Right ventricle myocardium superior (tissue), 1 donor: ENCODE results near the gene KCNV2. TPM values are rescaled to one million over a fixed set of nuclear protein-coding genes. Genes with fewer than 3 reads are reported as not detected.
A peak's percentile ranks its signal among the peaks of the same experiment; 100 is the strongest.

ENCODE experiments used
- ATAC-seq: fragments of 200-7000 bp; cut with Tn5 transposase; one replicate; pipeline ENCODE4 v1.9.1; 2020; ENCODE audit warnings: mild to moderate bottlenecking; ENCODE audit not compliant: poor library complexity
- DNase-seq: peaks from one replicate; pipeline ENCODE4 v3.0.0-alpha.2; 2020
- intact Hi-C: fragments of 100-400 bp; cut with DNase I; formaldehyde crosslinking; loops from one replicate; pipeline ENCODE4 v1.11.2; 2022
- total RNA-seq: library from RNA; stranded (reverse); fragmentation: NEBNext Ultra II Directional; extraction: Animal tissue kit (Norgen Biotek cat#: 25700); gene quantifications from one replicate; pipeline ENCODE4 v1.2.1, GENCODE V29; 2021
- donor health status: DM: no; HTN: yes; CAD: no; lungs with severe emphysema.

KCNV2 gene
- total RNA-seq, 1 donor from 2014 or later: not detected

GRCh38 chr9:2711716-2712115, 5.6 kb upstream of the KCNV2 start:
- DNase-seq: no peak
- intact Hi-C loops: no loop called here
- ATAC-seq: no peak

- ATAC-seq: no peak
- intact Hi-C loops: no loop called here
- no peak for DNase-seq
These were observed 839 bp downstream of the KCNV2 start for GRCh38 chr9:2718001-2718697.

GRCh38 chr9:2718698-2719033, 1.4 kb downstream of the KCNV2 start:
- DNase-seq (no peak), ATAC-seq (no peak)
- intact Hi-C loops: no loop called here

- no peak for DNase-seq
- ATAC-seq: no peak
- intact Hi-C loops: no loop called here
These were observed 2.9 kb downstream of the KCNV2 start for GRCh38 chr9:2720179-2720654.

- no peak for DNase-seq
- no peak for ATAC-seq
- intact Hi-C loops: no loop called here
These were observed 5.4 kb downstream of the KCNV2 start for GRCh38 chr9:2722715-2723114.

- ATAC-seq: no peak
- intact Hi-C loops: no loop called here
- no peak for DNase-seq
These were observed 6.2 kb downstream of the KCNV2 start for GRCh38 chr9:2723376-2724065.

- ATAC-seq: no peak
- intact Hi-C loops: no loop called here
- DNase-seq: no peak
These were observed 7.8 kb downstream of the KCNV2 start for GRCh38 chr9:2725126-2725525.

GRCh38 chr9:2725898-2726649, 8.8 kb downstream of the KCNV2 start:
- intact Hi-C loops: no loop called here
- DNase-seq: no peak
- ATAC-seq: no peak

- DNase-seq (no peak), ATAC-seq (no peak)
- intact Hi-C loops: no loop called here
These were observed 9.5 kb downstream of the KCNV2 start for GRCh38 chr9:2726650-2727340.

- intact Hi-C loops: no loop called here
These were observed 10.1 kb downstream of the KCNV2 start for GRCh38 chr9:2727374-2727773.

GRCh38 chr9:2727966-2728613, 10.8 kb downstream of the KCNV2 start:
- intact Hi-C loops: no loop called here
- ATAC-seq: peak; percentile 88

More at GRCh38 chr9:2727374-2727773, 10.1 kb downstream of the KCNV2 start:
- ATAC-seq (no peak), DNase-seq (no peak)

GRCh38 chr9:2729003-2729402, 11.7 kb downstream of the KCNV2 start:
- DNase-seq: no peak
- no peak for ATAC-seq
- intact Hi-C loops: no loop called here

More at GRCh38 chr9:2727966-2728613, 10.8 kb downstream of the KCNV2 start:
- DNase-seq: no peak

GRCh38 chr9:2729721-2730120, 12.4 kb downstream of the KCNV2 start:
- no peak for ATAC-seq
- intact Hi-C loops: no loop called here

GRCh38 chr9:2730971-2731370, 13.7 kb downstream of the KCNV2 start:
- intact Hi-C loops: no loop called here
- DNase-seq (no peak), ATAC-seq (no peak)

More at GRCh38 chr9:2729721-2730120, 12.4 kb downstream of the KCNV2 start:
- no peak for DNase-seq

- DNase-seq: no peak
- ATAC-seq: peak; percentile 40
- intact Hi-C loops: no loop called here
These were observed 15.2 kb downstream of the KCNV2 start for GRCh38 chr9:2732492-2732891.

GRCh38 chr9:2740616-2741015, 23.3 kb downstream of the KCNV2 start:
- intact Hi-C loops: no loop called here
- no peak for ATAC-seq
- DNase-seq: no peak

GRCh38 chr9:2741441-2742158, 24.3 kb downstream of the KCNV2 start:
- no peak for DNase-seq
- intact Hi-C loops: no loop called here
- peak; percentile 25 for ATAC-seq

GRCh38 chr9:2742214-2742613, 24.9 kb downstream of the KCNV2 start:
- intact Hi-C loops: no loop called here
- ATAC-seq (no peak), DNase-seq (no peak)
